ENCODE measurements around the gene PHKA1. TPM values are rescaled to one million over a fixed set of nuclear protein-coding genes. Genes with fewer than 3 reads are reported as not detected.
"Not testable (repeated sequence)": the region's sequence is repeated elsewhere in the genome, so short reads cannot be mapped to it uniquely, and the experiment has no call there.

The PHKA1 gene
- total RNA-seq, 1 experiment from 2014 or later: 6.4 TPM

DNA sequence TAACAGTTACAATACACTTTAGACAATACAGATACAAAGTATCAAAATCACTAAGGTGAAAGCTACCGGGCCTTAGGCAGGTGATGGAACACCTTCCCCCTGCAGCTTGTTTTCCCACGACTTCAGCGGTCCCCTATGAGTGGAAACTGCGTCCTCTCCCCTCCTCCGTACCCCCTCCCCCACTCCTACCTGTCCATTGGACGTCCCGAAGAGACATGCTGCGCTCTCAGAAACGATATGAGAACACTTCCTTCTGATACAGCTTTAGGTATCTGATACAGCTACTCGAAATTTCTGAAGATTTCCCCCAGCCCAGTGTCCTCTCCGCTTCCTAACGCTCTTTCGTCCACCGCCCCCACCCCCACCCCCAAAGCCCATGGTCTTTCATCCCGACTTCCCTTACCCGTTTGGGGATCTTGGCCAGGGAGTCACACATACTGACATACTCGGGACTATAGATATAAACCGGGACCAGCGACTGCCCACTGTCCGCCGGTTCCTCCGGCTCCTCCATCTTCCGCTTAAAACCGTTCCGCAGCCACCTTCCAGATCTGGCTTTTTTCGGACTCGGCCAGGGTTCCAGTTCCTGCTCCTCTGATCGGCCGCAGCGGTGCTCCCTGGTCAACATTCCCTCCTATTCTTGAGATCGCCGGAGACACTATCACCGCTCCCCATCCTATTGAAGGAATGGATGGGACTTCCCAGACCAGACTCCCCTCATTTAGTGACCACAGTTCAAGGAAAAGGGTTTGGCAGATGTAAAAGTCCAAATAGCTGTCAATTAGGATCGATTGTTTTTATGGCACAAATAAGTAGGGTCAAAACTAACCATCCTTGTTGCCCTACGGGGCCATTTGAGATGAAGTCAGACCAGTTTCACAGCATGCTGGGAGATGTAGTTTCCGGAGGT lies 141.6 kb downstream of the PHKA1 start, which contains the start of gene HDAC8:
TSS of gene HDAC8 (minus strand) at position 596 of the 910 bp plus-strand sequence. CDS start at position 514, 82 bp downstream.
- peak; percentile 71 for DNase-seq (ENCODE audit: low read depth)

DNA sequence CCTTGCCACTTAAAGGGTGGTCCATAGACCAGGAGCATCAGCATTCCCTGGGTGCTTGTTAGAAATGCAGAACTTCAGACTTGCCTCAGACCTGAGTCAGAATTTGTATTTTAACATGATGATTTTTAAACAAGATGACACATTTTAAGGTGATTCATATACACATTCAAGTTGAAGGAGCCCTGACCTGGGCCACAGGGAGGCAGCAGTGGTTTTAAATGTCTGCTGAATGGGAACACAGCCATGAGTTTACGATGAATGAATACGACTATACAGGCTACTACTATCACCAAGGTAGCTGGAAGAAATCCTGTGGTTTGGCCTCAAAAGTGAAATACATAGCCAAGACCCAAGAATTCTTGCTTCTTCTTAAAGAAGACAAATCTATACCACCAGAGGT lies 144.3 kb downstream of the PHKA1 start:
- peak; percentile 42 for DNase-seq (ENCODE audit: low read depth)

DNA sequence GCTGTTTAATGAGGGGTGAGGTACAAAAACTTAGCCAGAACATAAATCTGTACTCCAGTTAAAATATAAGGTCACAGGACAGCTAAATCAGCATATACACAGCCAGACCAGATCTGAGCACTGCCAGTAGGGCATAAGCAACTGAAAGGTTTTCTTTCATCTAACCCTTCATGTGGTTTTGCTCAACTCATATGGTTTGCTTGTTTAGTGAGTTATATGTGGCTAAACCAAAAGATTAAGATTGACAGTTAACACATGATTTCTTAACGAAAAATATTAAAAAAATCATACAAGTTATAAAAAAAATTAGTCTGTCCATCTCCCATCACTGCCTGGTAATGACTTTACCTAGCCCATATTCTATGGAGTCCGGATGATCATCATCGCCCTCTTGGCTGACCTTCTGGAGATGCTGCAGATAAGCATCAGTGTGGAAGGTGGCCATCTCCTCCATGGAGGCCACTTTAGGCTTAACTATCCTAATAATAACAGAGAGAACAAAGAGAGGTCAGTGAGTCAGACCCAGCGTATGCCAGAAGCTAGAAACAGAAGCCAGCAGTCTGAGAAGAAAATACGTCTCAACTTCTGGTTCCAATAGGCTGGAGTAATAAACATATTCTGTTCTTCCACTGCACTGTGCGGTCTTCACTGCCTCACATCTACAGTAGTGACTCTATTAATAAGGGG lies 145.6 kb downstream of the PHKA1 start:
- peak; percentile 31 for DNase-seq (ENCODE audit: low read depth)

DNA sequence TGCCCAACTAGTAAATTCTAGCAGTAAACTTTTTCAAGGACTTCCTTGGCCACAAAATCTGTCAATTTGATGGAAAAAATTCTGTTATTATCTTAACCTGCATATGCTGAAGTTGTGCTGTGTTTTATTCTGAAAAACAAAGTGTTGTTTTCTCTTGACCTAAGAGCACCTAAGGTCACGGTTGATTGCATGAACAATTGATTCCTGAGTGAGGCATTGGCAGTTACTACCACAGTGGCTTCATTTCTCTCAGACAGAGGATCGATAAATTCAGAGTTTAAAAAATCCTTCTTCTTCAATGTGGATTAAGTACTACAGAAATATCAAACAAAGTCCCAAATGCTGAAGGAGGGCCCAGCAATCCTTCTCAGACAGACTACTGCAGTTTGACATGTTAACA lies 147.7 kb downstream of the PHKA1 start:
- no peak for DNase-seq (ENCODE audit: low read depth)

DNA sequence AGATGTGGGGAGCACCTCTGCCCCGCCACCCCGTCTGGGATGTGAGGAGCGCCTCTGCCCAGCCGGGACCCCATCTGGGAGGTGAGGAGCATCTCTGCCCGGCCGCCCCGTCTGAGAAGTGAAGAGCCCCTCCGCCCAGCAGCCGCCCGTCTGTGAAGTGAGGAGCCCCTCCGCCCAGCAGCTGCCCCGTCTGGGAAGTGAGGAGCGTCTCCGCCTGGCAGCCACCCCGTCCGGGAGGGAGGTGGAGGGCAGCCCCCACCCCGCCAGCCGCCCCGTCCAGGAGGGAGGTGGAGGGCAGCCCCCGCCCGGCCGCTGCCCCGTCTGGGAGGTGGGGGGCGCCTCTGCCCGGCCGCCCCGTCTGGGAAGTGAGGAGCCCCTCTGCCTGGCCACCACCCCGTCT lies 154.5 kb downstream of the PHKA1 start:
- not testable (repeated sequence) for DNase-seq (ENCODE audit: low read depth)

DNA sequence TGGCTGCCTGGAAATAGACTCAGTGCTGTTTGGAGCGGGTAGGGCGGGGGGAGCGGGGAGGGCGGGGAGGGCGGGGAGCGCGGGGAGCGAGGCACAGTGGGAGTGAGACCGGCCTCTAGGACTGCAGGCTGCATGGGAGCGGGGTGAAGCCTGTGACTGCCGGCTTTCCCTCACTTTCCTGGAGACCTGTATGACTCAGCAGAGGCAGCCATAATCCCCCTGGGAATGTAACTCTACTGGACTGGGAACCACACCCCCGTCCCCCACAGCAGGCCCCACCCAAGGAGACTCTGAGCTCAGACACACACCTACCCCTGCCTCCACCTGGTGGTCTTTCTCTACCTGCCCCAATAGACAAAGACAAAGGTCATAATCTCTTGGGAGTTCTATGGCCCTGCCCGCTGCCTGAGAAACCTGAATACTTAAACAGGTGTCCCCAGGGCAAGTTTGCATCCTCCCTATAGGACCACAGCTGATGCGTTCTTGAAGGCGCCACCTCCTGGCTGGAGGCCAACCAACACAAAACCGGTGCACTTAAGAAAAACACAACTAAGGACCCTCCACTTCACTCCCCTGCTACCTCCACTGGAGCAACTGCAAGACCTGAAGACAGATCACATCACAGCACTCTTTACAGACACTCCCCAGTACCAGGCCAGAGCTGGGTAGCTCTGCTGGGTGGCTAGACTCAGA lies 159.5 kb downstream of the PHKA1 start:
- peak; percentile 77 for DNase-seq (ENCODE audit: low read depth)

DNA sequence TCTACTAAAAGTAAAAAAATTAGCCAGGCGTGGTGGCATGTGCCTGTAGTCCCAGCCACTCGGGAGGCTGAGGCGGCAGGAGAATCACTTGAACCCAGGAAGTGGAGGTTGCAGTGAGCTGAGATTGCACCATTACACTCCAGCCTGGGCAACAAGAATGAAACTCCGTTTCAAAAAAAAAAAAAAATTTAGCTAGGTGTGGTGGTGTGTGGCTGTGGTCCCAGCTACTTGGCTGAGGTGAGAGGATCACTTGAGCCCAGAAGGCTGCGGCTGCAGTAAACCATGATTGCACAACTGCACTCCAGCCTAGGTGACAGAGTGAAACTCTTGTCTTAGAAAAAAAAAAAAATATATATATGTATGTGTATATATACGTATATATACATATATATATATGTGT lies 161.7 kb downstream of the PHKA1 start:
- DNase-seq (ENCODE audit: low read depth): not testable (repeated sequence)

DNA sequence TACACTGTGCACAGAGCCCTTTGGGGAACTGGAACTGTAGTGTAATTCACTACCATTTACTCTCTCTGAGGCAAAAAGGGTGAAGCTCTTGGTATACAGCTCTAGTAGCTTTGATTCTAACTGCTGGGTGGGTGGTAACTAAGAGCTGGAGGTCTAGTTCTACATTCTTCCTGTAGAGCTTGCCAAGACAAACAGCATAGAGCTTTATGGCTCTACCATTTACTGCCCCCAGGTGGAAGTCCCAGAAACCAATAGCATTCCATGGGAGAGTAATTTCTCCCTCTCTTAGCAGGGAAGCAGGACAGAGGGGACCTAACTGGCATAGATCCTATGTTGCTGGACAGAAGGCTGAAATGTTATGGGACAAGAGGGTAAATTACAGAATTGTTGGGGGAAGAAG lies 168.1 kb downstream of the PHKA1 start:
- DNase-seq (ENCODE audit: low read depth): peak; percentile 13

DNA sequence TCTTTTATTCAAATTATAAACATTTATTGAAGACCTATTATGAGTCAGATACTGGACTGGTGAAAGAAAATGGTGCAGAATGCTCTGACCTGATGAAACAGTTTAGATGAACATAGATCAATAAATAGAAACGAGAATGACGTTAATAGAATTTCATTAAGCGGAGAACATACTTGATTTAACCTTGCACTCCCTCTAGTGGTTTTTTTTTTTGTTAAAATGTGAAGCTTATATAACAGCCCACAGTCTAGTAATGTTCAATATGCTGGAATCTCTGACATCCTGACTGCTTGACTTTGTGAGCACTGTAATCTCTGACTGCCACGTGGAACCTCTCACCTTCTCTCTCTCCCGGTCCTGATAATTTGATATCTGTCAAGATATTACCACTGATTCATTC lies 173.8 kb downstream of the PHKA1 start:
- no peak for DNase-seq (ENCODE audit: low read depth)

DNA sequence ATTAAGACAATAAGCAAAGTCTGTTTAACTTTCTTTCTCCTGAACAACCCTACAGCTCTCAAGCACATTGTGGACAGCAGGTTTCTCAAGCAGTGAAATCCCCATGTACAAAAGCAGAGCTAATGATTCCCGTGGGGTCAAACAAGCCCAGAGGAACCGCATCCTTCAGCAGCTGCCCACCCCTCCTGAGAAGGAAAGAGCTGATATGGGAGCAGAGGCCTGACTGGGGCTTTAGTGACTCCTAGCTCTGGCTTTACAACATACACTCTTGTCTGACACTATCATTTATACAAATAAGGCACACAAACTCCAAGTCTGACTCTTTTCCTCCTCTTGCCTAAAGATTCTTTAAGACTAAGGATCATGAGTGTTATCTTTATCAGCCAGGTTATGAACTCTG lies 174.3 kb downstream of the PHKA1 start:
- DNase-seq (ENCODE audit: low read depth): no peak

DNA sequence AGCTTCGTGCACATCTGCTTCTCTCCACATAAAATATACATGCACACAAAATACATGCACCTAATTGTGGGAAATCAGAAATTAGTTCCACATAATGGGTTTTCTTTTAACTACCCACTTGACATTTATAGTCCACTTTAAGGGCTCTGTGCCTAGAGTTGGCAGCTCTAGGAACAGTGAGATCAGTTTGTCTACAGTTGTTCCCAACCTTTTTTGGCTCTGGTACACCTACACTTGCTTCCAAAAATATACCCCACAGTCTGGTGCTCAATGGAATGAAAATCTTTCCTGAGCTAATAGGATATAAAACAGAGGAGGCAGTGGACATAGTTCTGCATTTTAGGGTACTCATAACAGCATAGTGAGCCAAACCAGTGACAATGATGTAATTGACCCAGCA lies 177.6 kb downstream of the PHKA1 start:
- DNase-seq (ENCODE audit: low read depth): no peak

DNA sequence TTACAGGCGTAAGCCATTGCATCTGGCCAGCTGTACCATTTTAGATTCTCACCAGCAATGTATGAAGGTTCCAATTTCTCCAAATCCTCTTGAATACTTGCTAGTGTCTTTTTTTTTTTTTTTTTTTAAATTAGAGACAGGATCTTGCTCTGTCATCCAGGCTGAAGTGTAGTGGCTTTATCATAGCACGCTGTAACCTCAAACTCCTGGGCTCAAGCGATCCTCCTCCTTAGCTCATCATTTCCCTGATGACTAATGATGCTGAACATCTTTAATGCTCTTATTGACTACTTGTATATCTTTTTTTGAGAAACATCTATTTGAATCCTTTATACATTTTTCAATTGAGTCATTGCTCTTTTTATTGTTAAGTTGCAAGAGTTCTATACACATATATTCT lies 181.7 kb downstream of the PHKA1 start:
- DNase-seq (ENCODE audit: low read depth): no peak

Other genes starting within 250 kb of the PHKA1 start
- 20.5 and 34.8 TPM in 2 replicates for gene HDAC8, start 141.5 kb downstream of the PHKA1 start, total RNA-seq (2014; rRNA removed; shearing (Covaris generic))
- gene DMRTC1B, start 62.6 kb upstream of the PHKA1 start, total RNA-seq (2014; rRNA removed; shearing (Covaris generic)): not detected in 2 replicates
- not detected in 2 replicates for gene FAM236B, start 68.4 kb upstream of the PHKA1 start, total RNA-seq (2014; rRNA removed; shearing (Covaris generic))
- not detected in 2 replicates for gene FAM236D, start 93.9 kb upstream of the PHKA1 start, total RNA-seq (2014; rRNA removed; shearing (Covaris generic))
- gene FAM236C, start 198.3 kb upstream of the PHKA1 start, total RNA-seq (2014; rRNA removed; shearing (Covaris generic)): not detected in 2 replicates
- gene FAM236A, start 223.9 kb upstream of the PHKA1 start, total RNA-seq (2014; rRNA removed; shearing (Covaris generic)): not detected in 2 replicates
- 0.46 TPM in 1 of 2 replicates, not detected in the other for gene DMRTC1, start 229.5 kb upstream of the PHKA1 start, total RNA-seq (2014; rRNA removed; shearing (Covaris generic))